ENCODE results near the gene TLE7.

Gene TLE7

GRCh38 chr16:71384073-71384724, 57.7 kb downstream of the TLE7 start:
- H3K9me3 Mint-ChIP-seq (ENCODE audit: low read depth) = no peaks in the 10 kb centered on the region
- no peak overlapping the region for H3K4me3 Mint-ChIP-seq
- H3K4me1 Mint-ChIP-seq (ENCODE audit: low read depth) = peaks cover 5% of the 10 kb centered on the region
- H3K36me3 Mint-ChIP-seq = no peaks in the 10 kb centered on the region
- no peak overlapping the region for H3K27ac Mint-ChIP-seq
- peaks cover 28% of the 10 kb centered on the region for H3K27me3 Mint-ChIP-seq

GRCh38 chr16:71383054-71383773, 58.6 kb downstream of the TLE7 start:
- H3K27ac Mint-ChIP-seq = no peak overlapping the region
- H3K9me3 Mint-ChIP-seq (ENCODE audit: low read depth) = no peaks in the 10 kb centered on the region
- H3K27me3 Mint-ChIP-seq = peaks cover 24% of the 10 kb centered on the region
- no peaks in the 10 kb centered on the region for H3K36me3 Mint-ChIP-seq
- no peak overlapping the region for H3K4me3 Mint-ChIP-seq
- H3K4me1 Mint-ChIP-seq (ENCODE audit: low read depth) = peaks cover 5% of the 10 kb centered on the region

GRCh38 chr16:71380831-71381230, 61.0 kb downstream of the TLE7 start:
- Mint-ChIP-seq H3K4me1 (ENCODE audit: low read depth) (no peaks in the 10 kb centered on the region), H3K9me3 (ENCODE audit: low read depth) (no peaks in the 10 kb centered on the region), H3K27me3 (peaks cover 12% of the 10 kb centered on the region), H3K27ac (no peak overlapping the region), H3K4me3 (no peak overlapping the region), H3K36me3 (no peaks in the 10 kb centered on the region)

All from activated naive CD8-positive, alpha-beta T cell (primary cell).